Measurements from ENCODE around the gene LRIT2.
"Not testable (repeated sequence)": the region's sequence is repeated elsewhere in the genome, so short reads cannot be mapped to it uniquely, and the experiment has no call there.

The LRIT2 gene

DNA sequence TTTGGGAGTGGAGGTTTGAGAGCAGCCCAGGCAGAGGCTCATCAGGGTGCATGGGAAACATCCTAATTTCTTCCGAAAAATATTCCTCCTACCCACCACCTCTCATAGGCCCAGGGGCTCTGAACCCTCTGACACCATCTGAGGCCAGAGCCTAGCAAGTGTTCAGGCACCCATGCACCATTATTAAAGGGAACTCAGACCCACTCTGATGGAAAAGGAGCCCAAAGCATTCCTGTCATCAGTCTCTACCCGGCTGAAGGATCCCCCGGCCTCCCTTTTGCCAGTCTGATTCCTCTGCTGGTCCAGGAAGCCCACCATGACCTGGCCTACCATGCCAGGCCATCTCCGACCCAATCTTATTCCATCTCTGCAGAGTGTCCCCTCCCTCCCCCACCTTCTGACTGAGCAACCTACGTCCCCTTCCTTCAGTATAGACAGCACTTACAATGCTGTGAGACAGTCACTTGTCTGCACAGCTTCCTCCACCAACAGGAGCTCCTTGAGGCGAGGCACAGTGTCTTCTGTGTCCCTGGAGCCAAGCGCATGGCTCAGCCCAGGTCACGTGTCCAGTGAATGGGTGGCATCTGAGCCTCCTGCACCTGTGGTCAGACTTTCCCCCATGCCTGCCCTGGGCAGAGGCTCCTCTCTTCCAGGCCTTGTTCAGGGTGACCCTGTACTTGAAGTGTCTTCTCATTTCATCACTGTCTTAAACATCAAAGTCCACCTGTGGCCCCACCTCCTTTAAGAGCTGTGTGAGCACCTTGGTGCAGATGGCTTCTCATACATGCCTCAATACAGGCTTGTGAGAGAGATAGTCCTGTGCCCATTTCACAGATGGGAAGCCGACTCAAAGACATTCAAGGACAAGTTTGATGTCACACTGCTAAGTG is 52.6 kb downstream of the LRIT2 start (continued):
- TF ChIP-seq, protein P1, sequence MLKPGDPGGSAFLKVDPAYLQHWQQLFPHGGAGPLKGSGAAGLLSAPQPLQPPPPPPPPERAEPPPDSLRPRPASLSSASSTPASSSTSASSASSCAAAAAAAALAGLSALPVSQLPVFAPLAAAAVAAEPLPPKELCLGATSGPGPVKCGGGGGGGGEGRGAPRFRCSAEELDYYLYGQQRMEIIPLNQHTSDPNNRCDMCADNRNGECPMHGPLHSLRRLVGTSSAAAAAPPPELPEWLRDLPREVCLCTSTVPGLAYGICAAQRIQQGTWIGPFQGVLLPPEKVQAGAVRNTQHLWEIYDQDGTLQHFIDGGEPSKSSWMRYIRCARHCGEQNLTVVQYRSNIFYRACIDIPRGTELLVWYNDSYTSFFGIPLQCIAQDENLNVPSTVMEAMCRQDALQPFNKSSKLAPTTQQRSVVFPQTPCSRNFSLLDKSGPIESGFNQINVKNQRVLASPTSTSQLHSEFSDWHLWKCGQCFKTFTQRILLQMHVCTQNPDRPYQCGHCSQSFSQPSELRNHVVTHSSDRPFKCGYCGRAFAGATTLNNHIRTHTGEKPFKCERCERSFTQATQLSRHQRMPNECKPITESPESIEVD (tag by site-specific recombination; IDR thresholded peaks at IDR 0.05): no peak
- TF ChIP-seq ZNF549 (tag by site-specific recombination; IDR thresholded peaks at IDR 0.05): no peak
- TF ChIP-seq ZNF530 (tag by site-specific recombination; IDR thresholded peaks at IDR 0.05; ENCODE audit: low read depth): no peak

DNA sequence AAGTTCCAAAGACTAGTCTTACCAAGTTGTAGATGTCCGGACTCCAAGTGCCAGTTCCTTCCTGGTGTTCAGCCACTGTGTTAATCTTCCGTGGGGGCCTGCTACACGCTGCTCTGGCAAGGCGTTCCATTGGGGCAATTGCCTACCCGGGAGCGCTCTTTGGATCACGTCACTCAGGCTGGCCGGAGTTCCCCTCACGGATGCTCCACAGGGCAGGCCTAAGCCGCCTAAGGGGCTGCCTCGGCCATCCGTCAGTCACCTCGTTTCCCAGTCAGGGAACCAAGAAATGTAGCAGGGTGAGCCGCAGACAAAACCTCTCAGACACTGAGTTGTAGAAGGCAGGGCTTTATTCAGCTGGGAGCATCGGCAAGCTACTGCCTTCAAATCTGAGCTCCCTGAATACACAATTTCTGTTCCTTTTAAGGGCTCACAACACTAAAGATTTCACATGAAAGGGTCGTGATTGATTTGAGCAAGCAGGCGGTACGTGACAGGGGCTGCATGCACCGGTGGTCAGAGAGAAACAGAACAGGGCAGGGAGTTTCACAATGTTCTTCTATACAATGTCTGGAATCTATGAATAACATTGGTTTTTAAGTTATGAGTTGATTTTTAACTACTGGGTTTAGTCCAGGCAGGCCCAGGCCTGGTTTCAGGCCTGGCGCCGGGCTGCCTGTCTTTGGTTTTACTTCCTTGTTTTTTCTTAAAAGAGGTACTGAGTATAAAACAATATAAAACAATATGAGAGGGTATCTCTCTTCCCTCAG is 53.5 kb downstream of the LRIT2 start:
- H3K36me3 ChIP-seq (ENCODE audit: control insufficient read depth in 2 of 2, insufficient read depth in 1 of 2, low read length in 2 of 2); H3K4me3 ChIP-seq (ENCODE audit: low read depth, low read length); H3K4me1 ChIP-seq (ENCODE audit: control insufficient read depth, insufficient read depth, low read length); H3K9me3 ChIP-seq (ENCODE audit: control insufficient read depth, insufficient read depth, low read depth, low read length); CTCF ChIA-PET; H3K27ac ChIP-seq (ENCODE audit: extremely low read depth, low read depth, low read length); POLR2A ChIA-PET: not testable (repeated sequence)

DNA sequence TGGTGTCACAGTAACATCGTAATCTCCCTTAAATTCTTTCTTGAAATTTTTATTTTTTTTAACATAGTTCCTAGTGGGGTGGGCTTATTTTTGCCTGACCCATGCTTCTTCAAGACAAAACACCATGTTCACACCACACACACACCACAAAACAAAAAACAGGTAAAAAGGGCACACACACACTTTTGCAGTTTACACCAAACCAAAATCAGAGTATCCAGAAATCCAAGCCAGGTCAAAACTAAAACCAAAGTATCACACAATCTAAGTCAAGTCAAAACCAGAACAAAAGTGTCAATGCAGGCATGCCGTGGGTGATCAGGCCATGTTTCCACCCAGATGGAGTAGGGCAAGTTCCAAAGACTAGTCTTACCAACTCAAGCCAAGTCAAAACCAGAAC is 54.1 kb downstream of the LRIT2 start:
- CTCF ChIA-PET; H3K9me3 ChIP-seq (ENCODE audit: control insufficient read depth, insufficient read depth, low read depth, low read length); H3K36me3 ChIP-seq (ENCODE audit: control insufficient read depth in 2 of 2, insufficient read depth in 1 of 2, low read length in 2 of 2); H3K27ac ChIP-seq (ENCODE audit: extremely low read depth, low read depth, low read length); POLR2A ChIA-PET; H3K4me1 ChIP-seq (ENCODE audit: control insufficient read depth, insufficient read depth, low read length); H3K4me3 ChIP-seq (ENCODE audit: low read depth, low read length): not testable (repeated sequence)
